Measurements from ENCODE around the gene TMEM139. TPM values are rescaled to one million over a fixed set of nuclear protein-coding genes. Genes with fewer than 3 reads are reported as not detected.

Gene TMEM139
- total RNA-seq, 1 experiment from 2014 or later: 2.0 TPM

GRCh38 chr7:143308632-143309031 is 23.9 kb downstream of the TMEM139 start:
- ATAC-seq: no peak
- H3K4me3 ChIP-seq (ENCODE audit: low read depth in 2 of 2, low read length in 2 of 2): no peak overlapping the region
- intact Hi-C loops (cut with micrococcal nuclease; ENCODE audit: unreplicated experiment) (no loop called here), in situ Hi-C loops (cut with HindIII; ENCODE audit: low pct_unique_long_range_greater_than_20kb, low sequenced_read_pairs) (no loop called here)
- CTCF ChIA-PET: no interaction called here
- no peak for DNase-seq (ENCODE audit: low read depth, low spot score)
- H3K9me3 ChIP-seq (ENCODE audit: control insufficient read depth, insufficient read depth, low read depth, low read length): no peaks in the 10 kb centered on the region
- H3K36me3 ChIP-seq (ENCODE audit: control insufficient read depth, insufficient read depth, low read length): peaks cover 13% of the 10 kb centered on the region
- TF ChIP-seq TCF7L2 (IDR thresholded peaks at IDR 0.05; ENCODE audit: low read depth, low read length) (no peak), REST (IDR thresholded peaks at IDR 0.05; ENCODE audit: insufficient read depth in 1 of 2, low read depth in 2 of 2, low read length in 1 of 2) (no peak), SIN3A (IDR thresholded peaks at IDR 0.05; ENCODE audit: borderline replicate concordance, insufficient read depth, low read depth, low read length) (no peak), POLR2AphosphoS5 (IDR thresholded peaks at IDR 0.05; ENCODE audit: low read depth, low read length) (no peak)
- TF ChIP-seq, protein P1, sequence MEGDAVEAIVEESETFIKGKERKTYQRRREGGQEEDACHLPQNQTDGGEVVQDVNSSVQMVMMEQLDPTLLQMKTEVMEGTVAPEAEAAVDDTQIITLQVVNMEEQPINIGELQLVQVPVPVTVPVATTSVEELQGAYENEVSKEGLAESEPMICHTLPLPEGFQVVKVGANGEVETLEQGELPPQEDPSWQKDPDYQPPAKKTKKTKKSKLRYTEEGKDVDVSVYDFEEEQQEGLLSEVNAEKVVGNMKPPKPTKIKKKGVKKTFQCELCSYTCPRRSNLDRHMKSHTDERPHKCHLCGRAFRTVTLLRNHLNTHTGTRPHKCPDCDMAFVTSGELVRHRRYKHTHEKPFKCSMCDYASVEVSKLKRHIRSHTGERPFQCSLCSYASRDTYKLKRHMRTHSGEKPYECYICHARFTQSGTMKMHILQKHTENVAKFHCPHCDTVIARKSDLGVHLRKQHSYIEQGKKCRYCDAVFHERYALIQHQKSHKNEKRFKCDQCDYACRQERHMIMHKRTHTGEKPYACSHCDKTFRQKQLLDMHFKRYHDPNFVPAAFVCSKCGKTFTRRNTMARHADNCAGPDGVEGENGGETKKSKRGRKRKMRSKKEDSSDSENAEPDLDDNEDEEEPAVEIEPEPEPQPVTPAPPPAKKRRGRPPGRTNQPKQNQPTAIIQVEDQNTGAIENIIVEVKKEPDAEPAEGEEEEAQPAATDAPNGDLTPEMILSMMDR (IDR thresholded peaks at IDR 0.05): no peak
- H3K27me3 ChIP-seq (ENCODE audit: control insufficient read depth, insufficient read depth, low read length): no peaks in the 10 kb centered on the region
- no TSS peak for BruUV-seq (replicated peaks)
- POLR2A ChIA-PET: interaction anchor here (0.6 kb wide), 1 partner anchor 1584 kb away, joined by 4 read pairs; no protein-coding TSS in a partner anchor
- no peak overlapping the region for H3K27ac ChIP-seq (ENCODE audit: low read length)
- H3K4me1 ChIP-seq (ENCODE audit: control insufficient read depth, insufficient read depth, low read length): no peaks in the 10 kb centered on the region

DNA sequence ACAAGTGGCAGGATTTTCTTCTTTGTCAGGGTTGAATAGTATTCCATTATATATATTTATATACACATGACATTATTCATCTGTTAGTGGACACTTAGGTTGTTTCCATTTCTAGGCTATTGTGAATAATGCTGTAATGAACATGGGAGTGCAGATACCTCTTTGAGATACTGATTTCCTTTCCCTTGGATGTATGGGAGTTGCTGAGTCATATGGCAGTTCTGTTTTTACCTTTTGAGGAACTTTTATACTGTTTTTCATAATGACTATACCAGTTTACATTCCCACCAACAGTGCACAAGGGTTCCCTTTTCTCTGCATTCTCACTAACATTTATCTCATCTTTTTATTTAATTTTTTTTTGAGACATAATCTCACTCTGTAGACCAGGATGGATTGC is 29.4 kb downstream of the TMEM139 start:
- H3K9me3 ChIP-seq (ENCODE audit: control insufficient read depth, insufficient read depth, low read depth, low read length): no peaks in the 10 kb centered on the region
- DNase-seq (ENCODE audit: low read depth, low spot score) (no peak), ATAC-seq (no peak)
- H3K27me3 ChIP-seq (ENCODE audit: control insufficient read depth, insufficient read depth, low read length): no peaks in the 10 kb centered on the region
- no TSS peak for BruUV-seq (replicated peaks)
- TF ChIP-seq REST (IDR thresholded peaks at IDR 0.05; ENCODE audit: insufficient read depth in 1 of 2, low read depth in 2 of 2, low read length in 1 of 2) (no peak), SIN3A (IDR thresholded peaks at IDR 0.05; ENCODE audit: borderline replicate concordance, insufficient read depth, low read depth, low read length) (no peak), POLR2AphosphoS5 (IDR thresholded peaks at IDR 0.05; ENCODE audit: low read depth, low read length) (no peak), TCF7L2 (IDR thresholded peaks at IDR 0.05; ENCODE audit: low read depth, low read length) (no peak)
- TF ChIP-seq, protein P1 (IDR thresholded peaks at IDR 0.05): no peak
- in situ Hi-C loops (cut with HindIII; ENCODE audit: low pct_unique_long_range_greater_than_20kb, low sequenced_read_pairs) (no loop called here), intact Hi-C loops (cut with micrococcal nuclease; ENCODE audit: unreplicated experiment) (no loop called here)
- H3K36me3 ChIP-seq (ENCODE audit: control insufficient read depth, insufficient read depth, low read length): no peaks in the 10 kb centered on the region
- no peak overlapping the region for H3K4me3 ChIP-seq (ENCODE audit: low read depth in 2 of 2, low read length in 2 of 2)
- ChIA-PET POLR2A (no interaction called here), CTCF (no interaction called here)
- no peak overlapping the region for H3K27ac ChIP-seq (ENCODE audit: low read length)
- H3K4me1 ChIP-seq (ENCODE audit: control insufficient read depth, insufficient read depth, low read length): no peaks in the 10 kb centered on the region
